Measurements from ENCODE around the gene B3GAT3. TPM values are rescaled to one million over a fixed set of nuclear protein-coding genes. Genes with fewer than 3 reads are reported as not detected.

Gene B3GAT3
- polyA plus RNA-seq, 1 donor from 2014 or later = 102 TPM

- H3K4me2 ChIP-seq (ENCODE audit: low read length) = no peak overlapping the region
- no peaks in the 10 kb centered on the region for H3K36me3 ChIP-seq (ENCODE audit: insufficient read depth, low read length)
- H3K79me2 ChIP-seq (replicated peaks; ENCODE audit: insufficient read depth, low read length) = peaks cover 26% of the 10 kb centered on the region
- H3K27ac ChIP-seq (ENCODE audit: low read length) = no peak overlapping the region
- no peak overlapping the region for H3K4me3 ChIP-seq (ENCODE audit: low read length)
- no peak overlapping the region for H2AFZ ChIP-seq (ENCODE audit: low read depth, low read length)
- no peak overlapping the region for H3K9ac ChIP-seq (ENCODE audit: low read length)
- H4K20me1 ChIP-seq (ENCODE audit: insufficient read depth) = no peaks in the 10 kb centered on the region
- no peaks in the 10 kb centered on the region for H3K9me2 ChIP-seq (ENCODE audit: insufficient read depth, low read length)
- TF ChIP-seq EZH2 (IDR thresholded peaks at IDR 0.05; ENCODE audit: borderline replicate concordance, insufficient read depth, low read length, poor library complexity, severe bottlenecking) = no peak
- no peak for TF ChIP-seq RAD21 (conservative IDR thresholded peaks at IDR 0.05)
- TF ChIP-seq CTCF (IDR thresholded peaks at IDR 0.05; ENCODE audit: poor library complexity, severe bottlenecking) = no peak
- no peak for TF ChIP-seq POLR2AphosphoS5 (IDR thresholded peaks at IDR 0.05)
- TF ChIP-seq MXI1 (conservative IDR thresholded peaks at IDR 0.05; ENCODE audit: poor library complexity, severe bottlenecking) = no peak
- TF ChIP-seq EP300 (conservative IDR thresholded peaks at IDR 0.05; ENCODE audit: poor library complexity, severe bottlenecking) = no peak
- no peak for TF ChIP-seq TAF1 (IDR thresholded peaks at IDR 0.05; ENCODE audit: low read depth)
- TF ChIP-seq SMC3 (conservative IDR thresholded peaks at IDR 0.05; ENCODE audit: poor library complexity) = no peak
- no peak for TF ChIP-seq REST (IDR thresholded peaks at IDR 0.05; ENCODE audit: borderline replicate concordance)
- no peaks in the 10 kb centered on the region for H3F3A ChIP-seq (ENCODE audit: insufficient read depth, low read length, poor library complexity, severe bottlenecking)
- H3K9me3 ChIP-seq (ENCODE audit: low read length) = no peaks in the 10 kb centered on the region
- H3K27me3 ChIP-seq (ENCODE audit: insufficient read depth, low read depth, low read length) = no peaks in the 10 kb centered on the region
These were observed 22.4 kb upstream of the B3GAT3 start for GRCh38 chr11:62644220-62644619.

- Histone ChIP-seq H2AFZ (ENCODE audit: low read depth, low read length) (no peak overlapping the region), H3F3A (ENCODE audit: insufficient read depth, low read length, poor library complexity, severe bottlenecking) (no peaks in the 10 kb centered on the region), H3K79me2 (replicated peaks; ENCODE audit: insufficient read depth, low read length) (no peaks in the 10 kb centered on the region), H3K27ac (ENCODE audit: low read length) (no peak overlapping the region), H3K9me3 (ENCODE audit: low read length) (no peaks in the 10 kb centered on the region), H3K27me3 (ENCODE audit: insufficient read depth, low read depth, low read length) (no peaks in the 10 kb centered on the region), H3K4me3 (ENCODE audit: low read length) (no peak overlapping the region), H3K9me2 (ENCODE audit: insufficient read depth, low read length) (no peaks in the 10 kb centered on the region), H3K36me3 (ENCODE audit: insufficient read depth, low read length) (no peaks in the 10 kb centered on the region), H3K4me2 (ENCODE audit: low read length) (no peak overlapping the region), H3K9ac (ENCODE audit: low read length) (no peak overlapping the region), H4K20me1 (ENCODE audit: insufficient read depth) (no peaks in the 10 kb centered on the region)
- TF ChIP-seq MXI1 (conservative IDR thresholded peaks at IDR 0.05; ENCODE audit: poor library complexity, severe bottlenecking) = no peak
- no peak for TF ChIP-seq EP300 (conservative IDR thresholded peaks at IDR 0.05; ENCODE audit: poor library complexity, severe bottlenecking)
These were observed 10.7 kb upstream of the B3GAT3 start for GRCh38 chr11:62632492-62632891.

GRCh38 chr11:62627713-62628112 lies 5.9 kb upstream of the B3GAT3 start:
- Histone ChIP-seq H3K9me2 (ENCODE audit: insufficient read depth, low read length) (no peaks in the 10 kb centered on the region), H2AFZ (ENCODE audit: low read depth, low read length) (no peak overlapping the region), H3K9me3 (ENCODE audit: low read length) (no peaks in the 10 kb centered on the region), H4K20me1 (ENCODE audit: insufficient read depth) (no peaks in the 10 kb centered on the region), H3K4me3 (ENCODE audit: low read length) (no peak overlapping the region), H3K4me2 (ENCODE audit: low read length) (no peak overlapping the region), H3K27me3 (ENCODE audit: insufficient read depth, low read depth, low read length) (no peaks in the 10 kb centered on the region), H3K79me2 (replicated peaks; ENCODE audit: insufficient read depth, low read length) (no peaks in the 10 kb centered on the region), H3F3A (ENCODE audit: insufficient read depth, low read length, poor library complexity, severe bottlenecking) (peaks cover 2% of the 10 kb centered on the region), H3K27ac (ENCODE audit: low read length) (no peak overlapping the region), H3K36me3 (ENCODE audit: insufficient read depth, low read length) (no peaks in the 10 kb centered on the region), H3K9ac (ENCODE audit: low read length) (no peak overlapping the region)
- TF ChIP-seq RAD21 (conservative IDR thresholded peaks at IDR 0.05) = no peak
- TF ChIP-seq EZH2 (IDR thresholded peaks at IDR 0.05; ENCODE audit: borderline replicate concordance, insufficient read depth, low read length, poor library complexity, severe bottlenecking) = no peak
